ENCODE data around the gene ATXN1.

The ATXN1 gene

DNA sequence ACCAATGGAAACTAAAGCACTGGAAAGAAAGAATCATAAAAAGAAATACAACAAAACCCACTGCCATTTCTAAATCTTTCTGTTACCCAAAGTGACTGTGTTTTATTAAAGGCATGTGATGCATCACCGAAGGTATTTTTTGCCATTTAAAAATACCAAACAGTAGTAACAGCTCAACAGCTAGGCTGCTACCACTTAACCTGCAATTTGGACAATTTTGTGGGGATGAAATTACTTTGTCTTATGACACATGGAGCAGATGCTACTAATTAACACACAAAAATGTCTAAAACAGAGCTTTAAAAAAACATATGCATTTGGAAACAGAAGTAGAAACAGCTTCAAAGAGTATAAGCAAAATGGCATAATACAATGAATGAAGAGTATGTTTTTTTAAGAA, 97.4 kb downstream of the ATXN1 start:
- no peak overlapping the region for H3K4me3 ChIP-seq (ENCODE audit: low read depth, low read length)
- DNase-seq (ENCODE audit: low read depth): no peak

DNA sequence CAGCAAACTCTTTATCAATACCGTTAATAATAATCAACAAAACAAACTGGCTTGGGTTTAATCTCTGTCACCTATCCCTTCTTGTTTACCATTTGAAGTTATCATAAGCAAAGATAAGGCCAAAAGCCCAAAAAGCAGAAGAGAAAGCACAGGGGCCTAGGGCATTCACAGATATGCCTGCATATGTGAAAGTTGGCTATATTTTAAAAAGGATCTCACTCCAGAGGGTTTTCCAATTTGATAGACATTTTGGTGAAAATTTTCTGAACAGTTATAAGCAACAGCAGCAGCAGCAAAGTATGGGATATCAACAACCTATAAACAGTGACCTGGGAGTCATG, 101.1 kb downstream of the ATXN1 start:
- no peak overlapping the region for H3K4me3 ChIP-seq (ENCODE audit: low read depth, low read length)
- DNase-seq (ENCODE audit: low read depth): no peak

DNA sequence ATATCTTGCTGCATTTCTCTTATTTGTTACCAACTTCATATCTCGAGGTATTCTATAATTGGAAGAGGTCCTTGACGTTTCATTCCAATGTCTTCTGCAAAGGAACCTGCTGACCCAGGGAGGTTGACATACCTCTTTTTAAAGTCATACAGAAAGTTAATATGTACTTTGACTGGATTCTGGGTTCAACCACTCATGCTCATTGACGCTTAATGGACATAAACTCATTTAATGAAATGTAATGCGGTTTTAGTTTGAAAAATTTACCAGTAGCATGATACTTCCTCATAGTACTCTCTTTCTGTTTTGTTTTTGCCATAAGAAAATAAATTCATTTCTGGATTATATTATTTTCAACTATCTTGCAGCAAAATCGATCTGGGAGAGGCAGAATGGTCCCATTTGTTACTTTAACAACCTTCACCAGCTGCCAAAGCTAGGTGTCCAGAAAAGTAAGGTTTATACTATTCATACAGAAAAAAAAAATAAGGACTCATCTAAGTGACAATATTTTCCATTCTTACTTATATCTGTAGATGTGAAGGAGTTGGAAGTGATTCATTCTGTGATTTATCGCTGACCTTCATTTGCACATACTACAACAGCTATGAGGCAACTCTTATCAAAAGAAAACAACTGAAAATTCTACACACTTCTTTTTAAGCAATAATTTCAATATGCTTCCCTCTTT, 101.6 kb downstream of the ATXN1 start:
- H3K4me3 ChIP-seq (ENCODE audit: low read depth, low read length): no peak overlapping the region
- no peak for DNase-seq (ENCODE audit: low read depth)

DNA sequence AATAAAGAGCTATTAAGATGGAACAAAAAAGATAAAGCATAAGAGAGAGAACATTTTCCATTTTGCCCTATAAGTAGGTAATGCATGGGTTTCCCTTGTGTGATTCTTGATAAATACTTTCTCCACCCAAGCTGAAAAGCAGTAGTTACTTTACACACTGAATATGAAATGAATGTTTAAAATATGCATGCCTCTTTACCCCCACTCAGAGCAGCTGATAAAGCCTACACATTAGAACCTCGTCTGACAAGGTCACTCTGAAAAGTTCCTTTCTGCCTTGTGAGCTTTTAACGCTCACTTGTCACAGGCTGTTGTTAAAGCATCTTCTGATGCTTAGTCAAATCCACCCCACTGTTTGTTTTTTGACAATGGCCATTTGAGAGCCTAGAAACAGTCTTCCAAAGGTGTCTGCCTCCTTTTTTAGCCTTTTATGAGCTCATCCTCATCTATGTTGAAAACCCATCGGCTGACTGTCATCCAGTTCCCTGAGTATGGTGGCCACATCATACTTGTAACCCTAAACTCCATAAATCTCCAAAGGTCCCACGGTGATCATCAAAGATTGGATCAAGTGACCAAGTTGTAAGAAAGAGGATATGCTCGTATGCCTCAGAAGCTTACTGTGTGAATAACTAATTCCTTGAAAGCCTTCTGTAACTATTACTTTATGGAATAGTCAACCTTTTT, 102.8 kb downstream of the ATXN1 start:
- DNase-seq (ENCODE audit: low read depth): no peak
- no peak overlapping the region for H3K4me3 ChIP-seq (ENCODE audit: low read depth, low read length)

DNA sequence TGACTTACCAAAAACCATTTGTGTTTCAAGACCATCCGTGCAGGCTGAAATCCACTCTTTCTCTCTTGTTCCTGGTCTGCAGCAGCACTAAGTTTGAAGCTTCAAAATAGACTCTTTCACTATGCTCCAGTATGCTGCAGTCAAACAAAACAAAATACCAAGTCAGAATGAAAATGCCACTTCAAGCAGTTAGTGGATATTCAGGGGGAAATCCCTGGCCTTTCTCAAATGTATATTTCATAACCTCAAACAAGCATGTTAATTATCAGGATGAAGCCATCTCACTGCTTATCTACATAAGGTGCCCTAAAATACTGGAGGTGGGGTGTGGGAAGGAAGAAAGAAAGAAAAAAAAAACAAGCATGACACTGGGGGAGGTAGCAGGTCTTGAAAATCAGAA, 103.5 kb downstream of the ATXN1 start:
- no peak overlapping the region for H3K4me3 ChIP-seq (ENCODE audit: low read depth, low read length)
- DNase-seq (ENCODE audit: low read depth): no peak

DNA sequence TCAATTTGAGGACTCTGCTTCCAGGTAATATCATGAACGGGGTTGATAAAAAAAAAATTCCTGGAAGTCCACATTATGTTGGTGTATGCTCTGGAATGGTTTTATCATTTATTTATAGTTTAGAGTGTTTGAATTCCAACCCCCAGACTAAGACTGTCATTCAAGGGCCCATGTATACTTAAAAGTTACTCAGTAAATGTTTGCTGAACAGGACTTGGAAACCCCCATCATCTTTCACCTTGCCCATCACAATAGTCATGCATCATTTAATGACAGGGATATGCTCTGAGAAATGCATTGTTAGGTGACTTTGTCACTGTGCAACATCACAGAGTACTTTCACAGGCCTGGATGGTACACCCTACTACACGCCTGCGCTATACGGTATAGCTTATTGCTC, 104.8 kb downstream of the ATXN1 start:
- DNase-seq (ENCODE audit: low read depth): no peak
- no peak overlapping the region for H3K4me3 ChIP-seq (ENCODE audit: low read depth, low read length)

DNA sequence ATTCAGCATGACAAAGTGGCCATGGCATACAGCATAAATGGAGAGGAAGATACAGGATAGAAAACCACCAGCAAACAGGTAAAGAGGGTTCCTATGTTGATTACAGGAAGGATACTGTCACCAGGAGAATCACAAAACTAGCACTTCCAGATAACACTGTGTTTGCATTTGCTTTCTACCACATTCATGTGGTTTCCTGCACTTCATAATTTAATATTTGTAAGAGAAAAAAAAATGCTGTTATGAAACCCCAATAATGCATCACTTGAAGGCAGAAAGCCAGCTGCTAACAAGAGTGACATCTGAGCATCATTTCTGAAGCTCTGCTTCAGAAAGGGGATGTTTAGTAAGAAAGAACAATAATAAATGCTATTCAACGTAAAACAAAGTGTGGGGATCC, 106.6 kb downstream of the ATXN1 start:
- DNase-seq (ENCODE audit: low read depth): no peak
- no peak overlapping the region for H3K4me3 ChIP-seq (ENCODE audit: low read depth, low read length)

DNA sequence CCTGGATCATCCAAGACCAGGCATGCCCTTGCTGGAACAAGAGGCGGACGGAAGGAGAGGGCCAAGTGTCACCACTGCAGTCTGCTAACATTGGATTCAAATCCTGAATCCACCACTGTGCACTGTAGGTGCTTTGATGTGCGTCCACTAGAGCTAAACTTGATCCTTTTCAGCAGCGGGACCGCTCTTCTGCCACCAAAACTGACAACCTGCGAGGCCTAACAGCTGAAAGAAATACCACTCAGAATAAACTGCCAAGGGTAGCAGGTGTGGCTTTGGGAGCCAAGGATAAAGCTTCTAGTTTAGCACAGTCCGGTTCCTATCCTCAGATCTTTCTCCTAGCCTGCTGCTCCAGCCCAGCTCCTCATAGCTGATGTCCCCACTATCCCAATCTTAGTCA, 108.0 kb downstream of the ATXN1 start:
- no peak for DNase-seq (ENCODE audit: low read depth)
- H3K4me3 ChIP-seq (ENCODE audit: low read depth, low read length): no peak overlapping the region

DNA sequence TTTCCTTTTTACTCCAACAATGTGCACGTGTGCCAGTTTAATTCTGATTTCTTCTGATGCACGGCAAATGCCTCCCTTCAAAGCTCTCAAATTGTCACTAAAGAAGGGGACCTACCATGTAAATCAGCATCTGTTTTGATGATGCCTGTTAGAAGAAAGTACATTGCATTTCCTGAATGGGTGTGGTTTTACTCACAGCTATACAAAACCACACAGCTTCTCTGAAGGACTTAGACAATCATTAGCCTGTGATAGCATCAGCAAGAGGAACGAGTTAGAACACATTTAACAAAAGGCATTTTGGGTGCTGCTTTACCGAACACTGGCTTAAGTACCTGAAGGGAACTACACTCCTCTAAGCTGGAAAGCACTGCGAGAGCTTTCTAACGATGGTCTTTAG, 109.4 kb downstream of the ATXN1 start:
- no peak overlapping the region for H3K4me3 ChIP-seq (ENCODE audit: low read depth, low read length)
- DNase-seq (ENCODE audit: low read depth): no peak

DNA sequence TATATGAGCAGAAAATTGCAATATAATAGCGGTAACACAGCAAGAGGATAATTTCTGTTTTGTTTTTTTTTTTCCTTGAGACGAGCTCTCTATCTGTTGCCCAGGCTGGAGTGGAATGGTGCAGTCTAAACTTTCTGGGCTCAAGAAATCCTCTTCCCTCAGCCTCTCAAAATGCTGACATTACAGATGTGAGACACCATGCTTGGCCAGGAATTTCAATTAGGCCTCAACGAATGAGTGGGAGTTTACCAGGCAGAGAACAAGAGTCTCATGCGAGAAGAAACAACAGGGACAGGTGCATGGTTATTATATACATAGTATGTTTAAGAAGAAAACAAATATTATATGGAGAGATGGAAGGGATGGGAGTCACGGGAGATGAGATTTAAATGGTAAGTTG, 111.4 kb downstream of the ATXN1 start:
- H3K4me3 ChIP-seq (ENCODE audit: low read depth, low read length): no peak overlapping the region
- DNase-seq (ENCODE audit: low read depth): no peak

DNA sequence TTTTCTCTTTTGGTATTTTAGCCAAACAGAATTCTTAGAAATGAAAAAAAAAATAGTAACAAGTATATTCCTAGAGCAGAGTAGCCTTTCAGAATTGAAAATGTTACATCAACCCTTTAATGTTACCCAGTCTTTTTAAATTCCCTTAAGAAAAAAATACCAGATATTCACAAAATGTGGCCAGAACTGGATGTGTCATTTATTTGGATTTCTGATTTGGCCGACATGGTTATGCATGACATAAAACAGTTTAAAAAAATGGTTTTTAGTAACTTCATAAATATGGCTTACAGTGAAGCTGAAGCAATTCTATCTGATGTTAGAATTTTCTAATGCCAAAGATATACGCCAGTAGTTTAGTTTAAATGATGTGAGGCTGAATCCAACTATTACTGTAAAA, 112.0 kb downstream of the ATXN1 start:
- DNase-seq (ENCODE audit: low read depth): no peak

DNA sequence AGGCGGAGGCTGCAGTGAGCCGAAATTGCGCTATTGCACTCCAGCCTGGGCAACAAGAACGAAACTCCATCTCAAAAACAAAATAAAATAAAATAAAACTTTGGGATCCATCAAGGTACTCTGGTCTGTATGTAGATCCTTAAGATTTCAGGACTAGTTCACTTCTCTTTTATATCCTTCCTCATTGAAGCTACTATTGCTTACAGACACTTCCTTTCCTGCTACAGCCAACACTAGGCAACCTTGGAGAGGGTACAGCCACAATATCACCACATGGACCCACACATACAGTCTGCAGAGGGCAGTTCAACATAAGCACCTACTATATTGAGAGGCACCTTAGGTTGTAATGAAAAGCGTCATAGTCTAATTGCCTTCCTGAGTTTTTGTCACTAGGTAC, 113.3 kb downstream of the ATXN1 start:
- H3K4me3 ChIP-seq (ENCODE audit: low read depth, low read length): no peak overlapping the region
- DNase-seq (ENCODE audit: low read depth): no peak

More for the DNA sequence above, 112.0 kb downstream of the ATXN1 start:
- no peak overlapping the region for H3K4me3 ChIP-seq (ENCODE audit: low read depth, low read length)

DNA sequence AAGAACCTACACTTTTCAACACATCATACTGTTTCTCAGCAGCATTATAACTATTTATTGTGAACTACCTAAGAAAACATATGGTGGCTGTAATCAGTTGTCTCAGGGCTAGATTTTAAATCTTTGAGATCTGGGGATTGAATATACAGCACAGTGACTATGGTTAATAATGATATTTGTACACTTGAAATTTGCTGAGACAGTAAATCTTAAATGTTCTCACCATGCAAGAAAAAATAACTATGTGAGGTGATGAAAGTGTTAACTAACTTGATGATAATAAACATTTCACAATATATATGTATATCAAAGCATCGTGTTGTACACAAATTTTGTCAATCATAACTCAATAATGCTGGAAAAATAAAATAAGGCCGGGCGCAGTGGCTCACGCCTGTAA, 113.8 kb downstream of the ATXN1 start:
- DNase-seq (ENCODE audit: low read depth): no peak

DNA sequence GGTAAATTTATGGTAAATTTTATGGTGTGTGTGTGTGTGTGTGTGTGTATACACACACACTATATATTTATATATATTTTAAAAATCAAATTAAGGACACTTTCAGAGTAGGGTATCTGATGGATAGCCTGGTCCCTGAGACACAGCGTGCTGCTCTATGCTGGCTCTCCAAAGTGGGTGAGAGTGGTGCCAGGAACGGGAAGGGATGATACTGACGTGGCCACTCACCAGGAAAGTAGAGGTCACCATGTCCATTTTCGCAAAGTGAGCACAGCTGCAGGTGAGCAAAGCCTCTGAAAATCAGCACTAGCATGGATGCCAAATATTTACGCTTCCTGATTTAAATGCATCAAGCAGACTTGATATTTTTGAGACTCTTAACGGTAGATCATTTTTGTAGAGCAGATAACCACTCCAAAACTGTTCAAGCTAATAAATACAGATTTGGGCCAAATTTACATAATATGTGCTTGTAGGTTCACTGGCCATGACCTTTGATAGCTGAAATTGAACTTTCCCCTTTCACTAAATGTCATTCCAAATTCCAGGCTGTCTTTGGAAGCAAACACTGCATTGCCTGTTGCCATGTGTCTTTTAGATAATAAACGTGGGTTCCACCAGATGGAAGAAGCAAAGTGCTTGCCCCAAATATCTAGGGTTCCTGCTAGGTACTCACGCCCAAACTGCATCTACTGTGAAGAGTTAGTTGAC, 116.6 kb downstream of the ATXN1 start:
- no peak for DNase-seq (ENCODE audit: low read depth)
- no peak overlapping the region for H3K4me3 ChIP-seq (ENCODE audit: low read depth, low read length)

More for the DNA sequence above, 113.8 kb downstream of the ATXN1 start:
- no peak overlapping the region for H3K4me3 ChIP-seq (ENCODE audit: low read depth, low read length)

DNA sequence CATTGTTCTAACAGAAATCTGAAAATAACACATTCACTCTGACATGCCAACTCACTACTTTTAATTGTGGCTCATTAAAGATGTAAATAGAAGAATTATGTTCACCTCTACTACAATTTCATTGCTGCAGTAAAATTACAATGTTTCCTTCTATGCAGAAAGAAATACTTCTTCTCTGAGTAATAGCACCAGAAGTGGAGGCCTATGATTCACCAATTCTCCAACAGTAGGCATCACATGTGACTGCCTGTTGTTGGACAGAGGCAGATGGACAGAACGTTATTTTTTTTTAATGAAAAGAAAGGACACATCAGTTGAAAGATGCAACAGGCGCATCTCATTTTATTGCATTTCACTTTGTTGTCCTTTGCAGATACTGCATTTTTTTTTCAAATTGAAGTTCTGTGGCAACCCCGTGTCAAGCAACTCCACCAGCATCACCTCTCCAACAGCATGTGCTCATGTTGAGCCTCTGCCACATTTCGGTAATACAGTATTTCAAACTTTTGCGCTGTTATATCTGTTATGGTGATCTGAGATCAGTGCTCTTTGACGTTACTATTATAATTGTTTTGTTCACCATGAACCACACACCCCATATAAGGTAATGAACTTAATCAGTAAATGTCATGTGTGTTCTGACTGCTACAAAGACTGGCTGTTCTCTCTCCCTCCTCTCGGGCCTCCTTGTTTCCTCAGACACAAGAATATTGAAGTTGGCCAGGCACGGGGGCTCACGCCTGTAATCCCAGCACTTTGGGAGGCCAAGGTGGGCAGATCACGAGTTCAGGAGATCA, 121.4 kb downstream of the ATXN1 start:
- peak; percentile 51 for DNase-seq (ENCODE audit: low read depth)
- no peak overlapping the region for H3K4me3 ChIP-seq (ENCODE audit: low read depth, low read length)

DNA sequence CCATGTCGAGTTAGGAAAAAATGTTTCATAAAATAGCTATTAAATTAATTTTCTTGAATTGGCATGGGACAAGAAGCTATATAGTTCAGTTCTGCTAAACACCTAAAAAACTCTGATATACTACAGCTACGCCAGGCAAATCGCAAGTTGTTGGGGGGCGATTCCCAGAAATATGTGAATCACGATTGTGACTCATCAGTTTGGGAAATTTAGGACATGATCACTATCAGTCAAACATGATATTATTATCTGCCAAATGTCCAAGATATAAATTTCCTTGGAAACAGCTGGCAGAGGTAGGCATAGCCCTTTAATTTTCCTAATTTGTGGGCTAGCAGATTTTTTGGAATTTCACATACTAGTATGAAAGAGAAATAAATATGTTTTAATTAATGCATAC, 123.6 kb downstream of the ATXN1 start:
- H3K4me3 ChIP-seq (ENCODE audit: low read depth, low read length): no peak overlapping the region
- no peak for DNase-seq (ENCODE audit: low read depth)

DNA sequence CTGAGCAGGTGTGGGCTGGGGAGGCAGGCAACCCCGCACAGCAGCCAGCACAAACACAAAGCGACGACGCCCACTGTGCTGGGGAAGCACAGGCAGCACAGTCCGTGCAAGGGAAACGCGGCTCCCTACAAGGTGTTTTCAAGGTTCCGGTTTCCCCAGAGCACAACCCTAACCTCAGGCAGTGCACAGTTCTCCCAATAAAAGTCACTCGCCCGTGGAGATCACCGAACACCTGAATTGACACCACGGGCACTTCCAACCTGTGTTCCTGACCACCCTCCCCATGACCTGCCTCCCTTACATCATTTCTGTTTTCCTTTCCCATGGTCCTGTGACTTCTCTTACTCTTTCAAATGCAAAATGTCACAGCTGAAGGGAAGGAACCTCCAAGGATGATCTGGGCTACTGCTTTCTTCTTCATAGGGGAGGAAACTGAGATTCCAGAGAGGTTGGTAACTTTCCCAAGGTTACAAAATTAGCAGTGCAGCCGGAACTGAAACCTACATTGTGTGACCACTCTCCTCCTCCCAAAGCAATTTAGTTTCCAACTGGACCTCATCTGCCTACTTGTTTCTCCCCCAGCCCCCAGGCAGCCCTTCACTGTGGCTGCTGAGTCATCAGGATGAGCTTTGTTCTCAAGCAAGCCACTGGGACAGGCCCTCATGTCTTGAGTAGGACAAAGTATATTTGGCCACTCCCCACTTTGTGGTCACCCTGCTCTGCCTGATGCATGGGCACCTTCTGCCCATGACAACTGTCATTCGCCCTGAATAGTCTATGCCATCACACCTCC, 125.3 kb downstream of the ATXN1 start:
- DNase-seq (ENCODE audit: low read depth): peak; percentile 52
- no peak overlapping the region for H3K4me3 ChIP-seq (ENCODE audit: low read depth, low read length)

DNA sequence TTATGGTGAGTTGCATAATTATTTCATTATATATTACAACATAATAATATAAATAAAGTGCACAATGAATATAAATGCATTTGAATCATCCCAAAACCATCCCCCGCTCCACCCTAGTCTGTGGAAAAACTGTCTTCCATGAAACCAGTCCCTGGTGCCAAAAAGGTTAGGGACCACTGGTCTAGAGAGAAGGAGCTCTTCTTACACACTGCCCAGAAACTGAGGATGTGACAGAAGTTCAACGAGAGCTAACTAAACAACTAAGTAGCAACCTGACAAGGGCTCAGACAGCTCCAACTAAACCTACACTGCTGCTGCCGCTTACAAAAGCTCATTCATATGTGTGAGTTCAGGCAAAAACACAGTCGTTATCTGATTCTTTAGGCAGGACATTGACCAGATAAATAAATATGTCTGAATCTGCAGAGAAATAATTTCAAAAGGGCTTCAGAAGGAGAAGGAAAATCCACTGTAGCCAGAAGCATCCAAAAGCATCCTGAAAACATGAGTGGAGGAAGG, 125.9 kb downstream of the ATXN1 start:
- no peak for DNase-seq (ENCODE audit: low read depth)
- H3K4me3 ChIP-seq (ENCODE audit: low read depth, low read length): no peak overlapping the region

DNA sequence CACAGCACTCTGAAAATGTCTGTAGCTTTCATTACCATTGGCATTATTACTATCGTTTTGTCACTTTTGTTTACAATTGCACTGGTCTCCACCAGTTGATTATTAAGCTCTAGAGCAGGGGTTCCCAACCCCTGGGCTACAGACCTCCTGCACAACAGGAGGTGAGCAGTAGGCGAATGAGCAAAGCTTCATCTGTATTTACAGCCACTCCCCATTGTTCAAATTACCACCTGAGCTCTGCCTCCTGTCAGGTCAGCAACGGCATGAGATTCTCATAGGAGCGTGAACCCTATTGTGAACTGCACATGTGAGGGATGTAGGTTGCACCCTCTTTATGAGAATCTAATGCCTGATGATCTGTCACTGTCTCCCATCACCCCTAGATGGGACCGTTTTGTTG, 126.4 kb downstream of the ATXN1 start:
- no peak overlapping the region for H3K4me3 ChIP-seq (ENCODE audit: low read depth, low read length)
- DNase-seq (ENCODE audit: low read depth): no peak
